Lung (tissue), 12 donors: ENCODE results near the gene GNRHR. TPM values are rescaled to one million over a fixed set of nuclear protein-coding genes. Genes with fewer than 3 reads are reported as not detected.
"Not testable (repeated sequence)": the region's sequence is repeated elsewhere in the genome, so short reads cannot be mapped to it uniquely, and the experiment has no call there.

Experiments
- ATAC-seq: fragments of 200-7000 bp; cut with Tn5 transposase; one replicate; pipeline ENCODE4 v1.9.1; 2020; ENCODE audit warnings: moderate number of reproducible peaks; ENCODE audit not compliant: insufficient read depth, low FRiP score
- DNase-seq, 3 donors: peaks; one replicate each; pipeline ENCODE4 v3.0.0-alpha.2; 2013 to 2017
- H3K27ac ChIP-seq, 2 donors: one replicate each; pipeline ENCODE4 v1.5.1; 2013; ENCODE audit warnings: mild to moderate bottlenecking in 2 of 2, moderate library complexity in 2 of 2, control low read depth in 1 of 2, inconsistent platforms in 1 of 2, low read depth in 1 of 2, low read length in 1 of 2
- H3K27me3 ChIP-seq, 3 donors: one replicate each; pipeline ENCODE4 v1.5.1; 2013; ENCODE audit warnings: low read length in 2 of 3; ENCODE audit not compliant: control insufficient read depth in 3 of 3, insufficient read depth in 3 of 3
- H3K36me3 ChIP-seq, 4 donors: one replicate each; pipeline ENCODE4 v1.5.1; 2013; ENCODE audit warnings: low read length in 4 of 4, mild to moderate bottlenecking in 1 of 4, moderate library complexity in 1 of 4; ENCODE audit not compliant: control insufficient read depth in 4 of 4, insufficient read depth in 4 of 4
- H3K4me1 ChIP-seq, 5 donors: one replicate each; pipeline ENCODE4 v1.5.1; 2013; ENCODE audit warnings: low read length in 5 of 5, mild to moderate bottlenecking in 2 of 5, moderate library complexity in 1 of 5; ENCODE audit not compliant: control insufficient read depth in 5 of 5, insufficient read depth in 5 of 5
- H3K4me3 ChIP-seq: one replicate; pipeline ENCODE4 v1.5.1; 2013; ENCODE audit warnings: mild to moderate bottlenecking, control low read depth, moderate library complexity
- H3K9ac ChIP-seq, 2 donors: one replicate each; pipeline ENCODE4 v1.5.1; 2013; ENCODE audit warnings: low read length in 2 of 2, control low read depth in 1 of 2; ENCODE audit not compliant: insufficient read depth in 1 of 2
- H3K9me3 ChIP-seq, 4 donors: one replicate each; pipeline ENCODE4 v1.5.1; 2013; ENCODE audit warnings: low read length in 3 of 4, mild to moderate bottlenecking in 1 of 4, moderate library complexity in 1 of 4; ENCODE audit not compliant: control insufficient read depth in 4 of 4, insufficient read depth in 3 of 4
- CTCF ChIP-seq: IDR thresholded peaks from 2 replicates; pipeline ENCODE4 v1.5.1; 2012; ENCODE audit warnings: mild to moderate bottlenecking; ENCODE audit errors: control extremely low read depth, extremely low read depth
- WGBS, 2 donors: extraction: QIAGEN DNeasy Blood & Tissue Kit; methylation state at CpG; one replicate each; pipeline ENCODE4 v1.1.7; 2013; 5-methylcytosine and 5-hydroxymethylcytosine counted together
- polyA plus RNA-seq, 2 donors: library from polyadenylated mRNA; stranded (reverse); fragments of 200-250 nt; gene quantifications; one replicate each; pipeline ENCODE4 v1.2.1, GENCODE V29; 2013
- total RNA-seq, 2 donors: library from RNA; depleted of rRNA in 1 of 2; stranded (reverse); fragments of >200 nt in 1 of 2; gene quantifications; one replicate each; pipeline ENCODE4 v1.2.1, GENCODE V29; 2014 to 2021
- donor health status: control.
- donor health status: control.
- donor health status: Bipolar disorder and iron deficiency.
- donor health status: healthy.
- donor health status: DM: yes; HTN: yes; CAD: no.

The GNRHR gene
- total and polyA plus RNA-seq, 4 donors = not detected

- WGBS, 2 donors = 40 to 70% methylated on average over 3 of the region's 3 CpGs
- H3K9me3 ChIP-seq = no peaks in the 10 kb centered on the region
- H3K27ac ChIP-seq = no peak overlapping the region
- no peaks in the 10 kb centered on the region for H3K36me3 ChIP-seq
- no peak for TF ChIP-seq CTCF
- H3K27me3 ChIP-seq = no peaks in the 10 kb centered on the region
- peak in 2 of 3 donors; percentile 26 to 55 for DNase-seq
- no peak for ATAC-seq
- no peak overlapping the region for H3K4me3 ChIP-seq
- H3K4me1 ChIP-seq = peaks cover 0 to 3% (median 0%) of the 10 kb centered on the region in 5 donors
- H3K9ac ChIP-seq = no peak overlapping the region
Observed at GRCh38 chr4:67762086-67762485, 7.9 kb upstream of the GNRHR start.

- not testable (repeated sequence) for H3K36me3 ChIP-seq, H3K4me1 ChIP-seq, H3K9ac ChIP-seq, ATAC-seq, H3K27me3 ChIP-seq, DNase-seq, H3K27ac ChIP-seq, H3K9me3 ChIP-seq, H3K4me3 ChIP-seq
- WGBS, 2 donors = 72 to 83% methylated on average over 6 of the region's 6 CpGs
Observed at GRCh38 chr4:67756991-67757390, 2.8 kb upstream of the GNRHR start.

GRCh38 chr4:67755974-67756373 is 1.8 kb upstream of the GNRHR start:
- no peak overlapping the region for H3K27ac ChIP-seq
- no peaks in the 10 kb centered on the region for H3K27me3 ChIP-seq
- H3K9ac ChIP-seq = no peak overlapping the region
- WGBS, 2 donors = 76 to 93% methylated on average over 1 of the region's 1 CpG
- H3K36me3 ChIP-seq = no peaks in the 10 kb centered on the region
- no peak overlapping the region for H3K4me3 ChIP-seq
- ATAC-seq (no peak), DNase-seq (no peak)
- no peaks in the 10 kb centered on the region for H3K4me1 ChIP-seq
- TF ChIP-seq CTCF = no peak
- H3K9me3 ChIP-seq = no peaks in the 10 kb centered on the region

GRCh38 chr4:67751260-67751659 is 2.9 kb downstream of the GNRHR start:
- Histone ChIP-seq H3K9me3 (no peaks in the 10 kb centered on the region), H3K9ac (no peak overlapping the region), H3K4me1 (no peaks in the 10 kb centered on the region), H3K36me3 (no peaks in the 10 kb centered on the region), H3K27me3 (no peaks in the 10 kb centered on the region), H3K27ac (no peak overlapping the region), H3K4me3 (no peak overlapping the region)
- DNase-seq (no peak), ATAC-seq (no peak)
- 73 to 92% methylated on average over 1 of the region's 1 CpG for WGBS, 2 donors
- TF ChIP-seq CTCF = no peak
